ENCODE data around the gene GALNTL6.

GRCh38 chr4:171847751-171848150, 34.5 kb downstream of the GALNTL6 start:
- TF ChIP-seq, protein P1, sequence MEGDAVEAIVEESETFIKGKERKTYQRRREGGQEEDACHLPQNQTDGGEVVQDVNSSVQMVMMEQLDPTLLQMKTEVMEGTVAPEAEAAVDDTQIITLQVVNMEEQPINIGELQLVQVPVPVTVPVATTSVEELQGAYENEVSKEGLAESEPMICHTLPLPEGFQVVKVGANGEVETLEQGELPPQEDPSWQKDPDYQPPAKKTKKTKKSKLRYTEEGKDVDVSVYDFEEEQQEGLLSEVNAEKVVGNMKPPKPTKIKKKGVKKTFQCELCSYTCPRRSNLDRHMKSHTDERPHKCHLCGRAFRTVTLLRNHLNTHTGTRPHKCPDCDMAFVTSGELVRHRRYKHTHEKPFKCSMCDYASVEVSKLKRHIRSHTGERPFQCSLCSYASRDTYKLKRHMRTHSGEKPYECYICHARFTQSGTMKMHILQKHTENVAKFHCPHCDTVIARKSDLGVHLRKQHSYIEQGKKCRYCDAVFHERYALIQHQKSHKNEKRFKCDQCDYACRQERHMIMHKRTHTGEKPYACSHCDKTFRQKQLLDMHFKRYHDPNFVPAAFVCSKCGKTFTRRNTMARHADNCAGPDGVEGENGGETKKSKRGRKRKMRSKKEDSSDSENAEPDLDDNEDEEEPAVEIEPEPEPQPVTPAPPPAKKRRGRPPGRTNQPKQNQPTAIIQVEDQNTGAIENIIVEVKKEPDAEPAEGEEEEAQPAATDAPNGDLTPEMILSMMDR (conservative IDR thresholded peaks at IDR 0.05; ENCODE audit: low read length) = no peak
- TF ChIP-seq EZH2phosphoT487 (IDR thresholded peaks at IDR 0.05; ENCODE audit: borderline replicate concordance) = no peak
